Upper lobe of left lung (tissue), 4 donors: Measurements from ENCODE around the gene HTRA3.

Experiments used
- CTCF ChIP-seq, 6 experiments: fragments of 450-650 bp in 4 of 6; fragments of 200-600 bp in 2 of 6; sonication (generic) in 2 of 6; IDR thresholded peaks; one replicate each; pipeline ENCODE4 v1.5.1; 2016 to 2019; ENCODE audit warnings: antibody characterized with exemption in 6 of 6
- POLR2A ChIP-seq, 4 donors: fragments of 450-650 bp; IDR thresholded peaks; one replicate each; pipeline ENCODE4 v1.5.1; 2016 to 2017; ENCODE audit warnings: antibody characterized with exemption in 4 of 4, mild to moderate bottlenecking in 2 of 4

- TF ChIP-seq CTCF (IDR thresholded peaks at IDR 0.05) (no peak), POLR2A (IDR thresholded peaks at IDR 0.05) (no peak)
Measured at GRCh38 chr4:8353912-8354453, 84.4 kb downstream of the HTRA3 start.
